ENCODE data around the gene SMTNL1.

DNA sequence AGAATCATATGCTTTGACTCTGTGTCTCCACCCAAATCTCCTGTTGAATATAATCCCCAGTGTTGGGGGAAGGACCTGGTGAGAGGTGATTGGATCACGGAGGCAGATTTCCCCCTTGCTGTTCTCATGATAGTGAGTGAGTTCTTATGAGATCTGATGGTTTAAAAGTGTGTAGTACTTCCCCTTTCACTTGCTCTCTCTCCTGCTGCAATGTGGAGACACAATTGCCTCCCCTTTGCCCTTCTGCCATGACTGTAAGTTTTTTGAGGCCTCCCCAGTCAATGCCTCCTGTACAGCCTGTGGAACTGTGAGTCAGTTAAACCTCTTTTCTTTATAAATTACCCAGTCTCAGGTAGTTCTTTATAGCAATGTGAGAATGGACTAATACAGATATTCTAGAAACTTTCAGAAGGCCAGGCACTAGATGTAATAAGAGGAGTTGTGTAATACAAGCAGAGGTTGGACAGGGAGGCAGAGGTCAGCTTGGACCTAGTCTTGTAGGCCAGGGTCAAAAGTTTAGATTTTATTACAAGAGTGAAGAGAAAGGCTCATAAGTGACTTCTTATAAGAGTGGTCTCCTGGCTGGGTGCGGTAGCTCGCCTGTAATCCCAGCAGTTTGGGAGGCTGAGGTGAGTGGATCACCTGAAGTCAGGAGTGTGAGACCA lies 50.8 kb downstream of the SMTNL1 start:
- TF ChIP-seq EZH2 (optimal IDR thresholded peaks at IDR 0.05; ENCODE audit: low read depth, low read length) (no peak), CTCF (IDR thresholded peaks at IDR 0.05; ENCODE audit: low read length) (no peak)

All from MM.1S (cell line).